Suprapubic skin (tissue), 4 donors: Measurements from ENCODE around the gene ZCCHC24.

Experiments
- EP300 ChIP-seq: sonication (generic); formaldehyde crosslinking; IDR thresholded peaks from one replicate; pipeline ENCODE4 v1.6.1; 2017; ENCODE audit warnings: antibody characterized with exemption
- POLR2A ChIP-seq, 2 donors: fragments of 450-650 bp; IDR thresholded peaks; one replicate each; pipeline ENCODE4 v1.6.1; 2017; ENCODE audit warnings: antibody characterized with exemption in 2 of 2, mild to moderate bottlenecking in 2 of 2, moderate library complexity in 2 of 2
- POLR2AphosphoS5 ChIP-seq, 3 donors: sonication (generic); formaldehyde crosslinking; IDR thresholded peaks; one replicate each; pipeline ENCODE4 v1.6.1; 2017; ENCODE audit warnings: antibody characterized with exemption in 3 of 3
- TF ChIP-seq, protein P1 (sequence below), 2 donors: fragments of 200-600 bp in 1 of 2; fragments of 450-650 bp in 1 of 2; sonication (generic) in 1 of 2; IDR thresholded peaks; one replicate each; pipeline ENCODE4 v1.5.1; 2016 to 2019; ENCODE audit warnings: antibody characterized with exemption in 2 of 2, mild to moderate bottlenecking in 1 of 2, moderate library complexity in 1 of 2

DNA sequence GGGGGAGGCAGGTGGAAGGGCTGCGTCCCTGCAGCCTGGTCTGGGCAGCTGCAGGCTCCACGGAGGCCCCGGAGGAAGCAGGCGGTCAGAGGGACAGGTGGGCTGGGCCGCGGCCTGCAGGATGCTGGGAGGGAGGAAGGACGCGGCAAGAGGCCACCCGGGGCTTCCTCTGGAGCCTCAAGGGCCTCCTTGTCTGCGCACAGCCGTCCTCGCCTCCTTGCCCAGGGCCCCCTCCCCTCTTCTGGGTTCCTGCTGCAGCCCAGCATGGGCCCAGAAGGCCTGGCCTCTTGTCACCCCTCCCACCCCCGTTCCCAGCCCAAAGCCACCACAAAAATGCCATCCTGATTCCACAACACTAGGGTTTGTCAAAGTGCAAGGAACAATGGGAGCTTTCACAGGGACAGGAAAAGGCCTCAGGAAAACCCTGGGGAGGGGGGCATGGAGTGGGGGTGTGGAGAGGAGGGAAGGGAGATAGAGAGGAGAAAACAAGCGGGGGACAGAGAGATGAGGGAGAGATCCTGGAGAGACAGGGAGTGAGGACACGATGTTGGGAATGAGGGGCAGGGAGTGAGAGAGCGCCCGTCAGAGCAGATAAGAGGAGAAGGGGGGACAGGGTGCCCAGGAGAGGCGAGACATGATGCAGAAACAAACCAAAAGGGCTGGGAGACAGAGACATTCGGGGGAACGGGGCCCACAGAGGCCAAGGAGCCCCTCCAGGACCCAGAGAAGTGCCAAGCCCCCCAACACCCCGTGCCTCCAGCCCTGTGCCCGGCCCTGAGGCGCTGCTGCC is 41.8 kb downstream of the ZCCHC24 start:
- TF ChIP-seq, protein P1, sequence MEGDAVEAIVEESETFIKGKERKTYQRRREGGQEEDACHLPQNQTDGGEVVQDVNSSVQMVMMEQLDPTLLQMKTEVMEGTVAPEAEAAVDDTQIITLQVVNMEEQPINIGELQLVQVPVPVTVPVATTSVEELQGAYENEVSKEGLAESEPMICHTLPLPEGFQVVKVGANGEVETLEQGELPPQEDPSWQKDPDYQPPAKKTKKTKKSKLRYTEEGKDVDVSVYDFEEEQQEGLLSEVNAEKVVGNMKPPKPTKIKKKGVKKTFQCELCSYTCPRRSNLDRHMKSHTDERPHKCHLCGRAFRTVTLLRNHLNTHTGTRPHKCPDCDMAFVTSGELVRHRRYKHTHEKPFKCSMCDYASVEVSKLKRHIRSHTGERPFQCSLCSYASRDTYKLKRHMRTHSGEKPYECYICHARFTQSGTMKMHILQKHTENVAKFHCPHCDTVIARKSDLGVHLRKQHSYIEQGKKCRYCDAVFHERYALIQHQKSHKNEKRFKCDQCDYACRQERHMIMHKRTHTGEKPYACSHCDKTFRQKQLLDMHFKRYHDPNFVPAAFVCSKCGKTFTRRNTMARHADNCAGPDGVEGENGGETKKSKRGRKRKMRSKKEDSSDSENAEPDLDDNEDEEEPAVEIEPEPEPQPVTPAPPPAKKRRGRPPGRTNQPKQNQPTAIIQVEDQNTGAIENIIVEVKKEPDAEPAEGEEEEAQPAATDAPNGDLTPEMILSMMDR (IDR thresholded peaks at IDR 0.05): no peak
- no peak for TF ChIP-seq POLR2A (IDR thresholded peaks at IDR 0.05)
- no peak for TF ChIP-seq POLR2AphosphoS5 (IDR thresholded peaks at IDR 0.05)
- no peak for TF ChIP-seq EP300
